Transverse colon (tissue), 4 donors: ENCODE measurements around the gene ZNF512B.

Experiments used
- CTCF ChIP-seq, 5 experiments: fragments of 200-600 bp in 3 of 5; fragments of 450-650 bp in 2 of 5; sonication (generic) in 3 of 5; IDR thresholded peaks; 1 replicate in 2 of 5; 2 replicates in 3 of 5; pipeline ENCODE4 v1.5.1; 2016 to 2017; ENCODE audit warnings: antibody characterized with exemption in 5 of 5, inconsistent platforms in 3 of 5, mild to moderate bottlenecking in 2 of 5, moderate library complexity in 1 of 5
- POLR2A ChIP-seq: fragments of 450-650 bp; IDR thresholded peaks from one replicate; pipeline ENCODE4 v1.6.1; 2016; ENCODE audit warnings: antibody characterized with exemption, mild to moderate bottlenecking, moderate library complexity
- POLR2AphosphoS5 ChIP-seq, 3 donors: sonication (generic); formaldehyde crosslinking; IDR thresholded peaks; one replicate each; pipeline ENCODE4 v1.6.1; 2016; ENCODE audit warnings: antibody characterized with exemption in 3 of 3

GRCh38 chr20:63932606-63933160 lies 37.0 kb downstream of the ZNF512B start:
- no peak for TF ChIP-seq POLR2AphosphoS5 (IDR thresholded peaks at IDR 0.05)
- TF ChIP-seq CTCF (IDR thresholded peaks at IDR 0.05), result no peak
- TF ChIP-seq POLR2A, result no peak
